HG03558 (cell line): ENCODE data around the gene SBF2.
"Not testable (repeated sequence)": the region's sequence is repeated elsewhere in the genome, so short reads cannot be mapped to it uniquely, and the experiment has no call there.

Source experiments
- ATAC-seq: cut with Tn5 transposase; IDR thresholded peaks from one replicate; pipeline ENCODE4 v1.9.1; 2021; ENCODE audit warnings: moderate number of reproducible peaks; ENCODE audit not compliant: unreplicated experiment; ENCODE audit errors: extremely low read depth

SBF2 gene

DNA sequence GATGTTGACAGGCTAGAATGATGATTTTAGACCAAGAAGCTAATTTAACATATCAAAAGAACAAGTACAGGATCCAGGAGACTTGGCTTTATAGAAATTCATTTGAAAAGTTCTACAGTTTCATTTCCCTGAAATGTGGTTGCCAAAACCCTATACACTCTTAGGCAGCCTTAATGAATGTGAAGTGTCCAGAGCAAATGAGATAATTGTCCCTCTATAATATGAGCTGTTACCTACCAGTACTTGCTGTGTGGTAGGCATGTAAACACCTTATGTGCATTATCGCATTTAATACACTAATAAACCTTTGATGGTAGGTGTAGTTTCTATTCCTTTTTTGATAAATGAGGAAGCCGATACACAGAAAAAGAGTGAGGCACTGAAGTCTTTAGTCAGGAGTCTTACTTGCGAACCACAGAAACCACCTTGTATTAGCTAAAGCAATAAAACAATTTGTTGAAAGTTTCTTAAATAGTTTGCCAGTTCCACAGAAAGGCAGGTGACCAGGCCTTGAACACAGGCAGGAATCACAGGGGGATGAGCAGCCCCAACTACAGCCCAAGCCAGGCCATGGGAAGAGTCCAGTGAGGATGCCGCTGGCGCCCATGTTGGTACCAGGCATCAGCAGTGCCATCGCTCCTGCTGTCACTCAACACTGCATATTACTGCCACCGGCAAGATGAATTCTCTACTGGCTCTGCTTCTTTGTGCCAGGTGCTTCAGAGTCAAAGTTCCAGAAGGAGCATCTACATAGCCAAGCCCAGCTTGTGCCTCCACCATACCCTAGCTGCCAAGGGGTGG lies 548.4 kb downstream of the SBF2 start:
- ATAC-seq, result no peak

DNA sequence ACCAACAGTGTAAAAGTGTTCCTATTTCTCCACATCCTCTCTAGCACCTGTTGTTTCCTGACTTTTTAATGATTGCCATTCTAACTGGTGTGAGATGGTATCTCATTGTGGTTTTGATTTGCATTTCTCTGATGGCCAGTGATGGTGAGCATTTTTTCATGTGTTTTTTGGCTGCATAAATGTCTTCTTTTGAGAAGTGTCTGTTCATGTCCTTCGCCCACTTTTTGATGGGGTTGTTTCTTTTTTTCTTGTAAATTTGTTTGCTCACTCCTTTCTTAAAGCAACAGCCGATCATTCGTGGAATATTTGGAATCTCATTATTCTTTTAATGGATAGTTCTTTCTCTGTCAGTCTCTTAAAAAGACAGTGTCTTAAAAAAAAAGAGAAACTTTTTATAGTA lies 550.5 kb downstream of the SBF2 start:
- not testable (repeated sequence) for ATAC-seq

DNA sequence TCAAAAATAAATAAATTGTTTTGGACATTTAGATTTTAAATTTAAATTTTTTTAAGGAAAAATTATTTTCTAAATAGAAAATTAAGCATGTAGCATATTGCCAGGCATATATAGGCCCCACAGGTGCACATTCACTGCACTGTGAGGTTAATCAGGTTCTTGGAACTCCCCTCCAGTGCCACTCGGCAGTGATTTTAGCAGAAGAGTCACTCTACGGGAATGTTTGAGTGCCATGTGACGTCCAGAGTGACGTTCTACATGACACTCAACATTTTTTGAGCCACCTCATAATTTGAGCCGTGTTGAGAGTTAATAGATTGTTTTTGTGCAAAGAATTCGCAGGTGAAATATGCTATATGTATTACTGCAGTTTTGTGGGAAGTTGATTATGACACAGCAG lies 552.8 kb downstream of the SBF2 start:
- ATAC-seq, result no peak

DNA sequence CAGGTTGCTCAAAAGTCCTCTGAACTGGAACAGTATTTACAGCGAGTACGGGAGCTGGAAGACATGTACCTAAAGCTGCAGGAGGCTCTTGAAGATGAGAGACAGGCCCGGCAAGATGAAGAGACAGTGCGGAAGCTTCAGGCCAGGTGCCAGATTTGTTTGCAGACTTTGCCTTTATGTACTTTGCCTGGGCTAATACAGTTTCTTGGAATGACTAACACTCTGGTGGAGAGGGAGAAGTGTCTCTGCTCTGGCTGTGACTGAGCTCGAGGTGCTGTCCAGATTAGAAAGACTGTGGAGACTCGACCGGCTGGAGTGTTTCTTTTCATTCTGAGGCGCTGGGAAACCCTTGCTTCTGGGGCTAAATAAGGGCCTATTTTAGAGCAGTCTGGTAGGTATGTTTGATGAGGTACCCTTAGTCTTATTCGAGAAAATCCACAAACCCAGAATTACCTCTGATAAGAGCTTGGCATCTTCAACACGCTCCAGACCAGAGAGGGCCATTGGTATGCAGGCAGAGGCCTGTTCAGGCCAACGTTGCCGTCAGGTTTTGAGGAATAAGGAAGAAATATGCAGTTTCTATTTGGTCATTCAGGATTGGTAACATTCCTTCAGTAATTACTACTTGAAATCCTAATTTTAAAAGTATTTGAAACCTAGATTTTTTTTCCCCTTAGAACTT lies 553.7 kb downstream of the SBF2 start:
- no peak for ATAC-seq

DNA sequence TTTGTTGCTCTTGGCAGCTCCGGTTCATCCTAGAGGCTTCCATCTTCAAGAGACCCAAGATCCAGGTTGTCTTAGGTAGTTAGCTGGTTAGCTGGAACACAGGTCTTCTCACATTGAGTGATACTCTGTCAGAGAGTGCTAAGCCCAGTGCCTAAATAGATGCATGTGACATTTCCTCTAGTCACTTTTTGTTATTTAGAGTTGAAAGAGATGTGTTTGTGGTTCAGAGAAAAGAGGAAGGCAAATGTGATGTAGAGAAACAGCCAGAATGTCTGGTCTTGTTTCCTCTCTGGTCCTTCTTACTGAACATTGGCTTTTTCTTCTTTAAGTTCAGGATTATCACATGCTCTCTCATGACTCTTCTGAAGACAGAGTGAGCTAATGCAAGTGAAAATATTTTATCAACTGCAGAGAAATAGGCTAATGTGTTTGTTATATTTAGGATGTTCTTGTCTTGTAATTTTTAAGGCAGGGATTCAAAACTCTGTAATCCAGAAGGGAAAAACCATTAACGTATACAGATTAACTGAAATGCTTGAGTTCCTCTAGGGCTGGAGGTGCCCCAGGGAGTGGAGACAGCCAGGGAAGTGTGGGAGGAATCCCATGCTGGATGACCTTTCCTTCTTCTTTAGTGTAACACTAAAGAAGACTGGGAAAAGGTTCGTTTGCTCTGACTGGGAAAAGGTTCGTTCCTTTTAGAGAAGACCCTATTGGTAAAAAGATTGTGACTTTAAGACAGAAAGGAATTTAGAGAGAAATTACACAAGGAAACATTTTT lies 554.7 kb downstream of the SBF2 start:
- ATAC-seq, result no peak

DNA sequence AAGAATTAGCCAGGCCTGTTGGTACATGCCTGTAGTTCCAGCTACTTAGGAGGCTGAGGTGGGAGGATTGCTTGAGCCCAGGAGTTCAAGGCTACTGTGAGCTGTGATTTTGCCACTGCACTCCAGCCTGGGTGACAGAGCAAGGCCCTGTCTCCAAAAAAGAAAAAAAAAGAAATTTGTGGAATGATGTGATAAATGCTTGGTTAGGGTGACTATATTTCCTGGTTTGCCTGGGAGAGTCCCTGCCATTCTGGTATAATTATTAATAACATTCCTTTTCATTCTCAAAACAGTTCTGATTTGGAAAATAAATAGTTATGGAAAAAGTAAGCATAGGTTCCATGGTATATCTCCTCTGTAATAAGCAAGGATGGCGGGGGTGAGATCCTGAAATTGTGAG lies 555.3 kb downstream of the SBF2 start:
- no peak for ATAC-seq

DNA sequence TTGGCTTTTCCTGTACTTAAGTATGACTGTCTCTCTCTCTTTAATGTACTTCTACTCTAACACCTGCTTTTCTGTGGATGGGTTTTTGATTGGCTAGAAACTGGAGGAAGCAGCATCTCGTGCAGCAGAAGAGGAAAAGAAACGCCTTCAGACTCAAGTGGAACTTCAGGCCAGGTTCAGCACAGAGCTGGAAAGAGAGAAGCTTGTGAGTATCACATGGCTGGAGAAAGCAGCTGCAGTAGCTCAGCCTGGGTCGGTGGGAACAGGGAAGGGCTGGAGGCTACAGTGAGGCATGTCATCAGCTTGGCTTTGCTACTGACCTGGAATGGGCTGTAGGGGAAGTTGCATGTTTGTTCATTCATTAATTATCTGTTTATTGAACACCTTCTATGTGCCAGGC lies 555.9 kb downstream of the SBF2 start:
- no peak for ATAC-seq

DNA sequence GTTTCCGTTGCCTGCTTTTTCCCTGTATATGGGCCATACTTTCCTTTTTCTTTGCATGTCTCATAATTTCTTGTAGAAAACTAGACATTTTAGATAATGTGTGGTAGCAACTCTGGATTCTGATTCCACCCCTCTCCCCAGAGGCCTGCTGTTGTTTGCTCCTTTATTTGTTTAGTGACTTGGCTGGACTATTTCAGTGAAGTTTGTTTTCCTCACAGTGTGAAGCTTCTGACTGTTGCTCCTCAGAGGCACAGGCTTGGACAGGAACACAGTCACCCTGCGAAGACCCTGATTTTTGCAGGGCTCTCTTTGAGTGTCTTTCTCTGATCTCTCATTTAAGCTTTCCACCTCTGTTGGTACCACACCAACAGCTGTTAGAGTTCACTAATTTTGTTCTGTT lies 557.7 kb downstream of the SBF2 start:
- no peak for ATAC-seq

DNA sequence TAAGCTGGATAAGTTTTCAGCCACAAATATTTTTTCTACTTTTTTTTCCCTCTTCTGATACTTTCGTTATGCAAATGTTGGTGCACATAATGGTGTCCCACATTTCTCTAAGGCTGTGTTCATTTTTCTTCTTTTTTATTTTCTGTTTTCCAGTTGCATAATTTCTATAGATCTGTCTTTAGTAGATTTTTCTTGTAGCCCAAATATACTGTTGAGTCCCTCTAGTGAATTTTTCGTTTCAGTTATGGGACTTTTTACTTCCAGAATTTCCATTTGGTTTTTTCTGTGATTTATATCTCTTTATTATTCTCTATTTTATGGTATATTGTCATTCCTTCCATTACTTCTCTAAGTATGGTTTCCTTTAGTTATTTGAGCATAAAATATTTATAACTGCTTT lies 558.1 kb downstream of the SBF2 start:
- no peak for ATAC-seq

DNA sequence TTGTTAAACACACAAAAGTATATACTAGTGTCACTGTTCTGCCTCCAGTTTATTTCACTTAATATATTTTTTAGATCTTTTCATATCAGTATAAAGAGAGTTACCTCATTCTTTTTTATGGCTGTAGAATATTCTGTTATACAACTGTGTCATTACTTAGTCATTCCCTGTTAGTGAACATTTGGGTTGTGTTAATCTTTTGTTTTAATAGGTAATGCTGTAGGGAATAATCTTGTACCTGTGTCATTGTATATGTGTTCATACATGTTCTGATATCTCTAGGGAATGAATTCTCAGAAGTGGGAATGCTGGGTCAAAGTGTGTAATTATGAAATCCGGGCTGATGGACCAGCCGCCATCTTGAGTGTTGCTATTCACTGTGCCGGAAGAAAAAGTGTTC lies 558.8 kb downstream of the SBF2 start:
- no peak for ATAC-seq

DNA sequence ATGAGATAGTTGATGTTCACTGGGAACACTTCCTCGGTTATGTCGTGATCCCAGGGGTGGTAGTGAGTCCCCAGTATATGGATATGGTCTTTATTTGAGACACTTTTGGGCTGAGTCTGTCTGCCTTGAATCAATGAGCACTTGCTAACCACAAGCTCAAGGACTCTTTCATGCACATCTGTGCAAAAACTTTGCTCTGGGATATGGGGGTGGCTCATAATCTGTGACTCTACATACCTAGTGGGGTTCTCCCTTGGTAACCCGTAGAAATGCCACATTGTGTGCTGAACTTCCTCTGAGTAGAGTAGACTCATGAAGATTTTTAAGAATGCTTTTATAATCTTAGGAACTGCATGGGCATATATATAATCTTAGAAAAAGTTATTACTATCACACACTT lies 560.8 kb downstream of the SBF2 start:
- ATAC-seq, result no peak

DNA sequence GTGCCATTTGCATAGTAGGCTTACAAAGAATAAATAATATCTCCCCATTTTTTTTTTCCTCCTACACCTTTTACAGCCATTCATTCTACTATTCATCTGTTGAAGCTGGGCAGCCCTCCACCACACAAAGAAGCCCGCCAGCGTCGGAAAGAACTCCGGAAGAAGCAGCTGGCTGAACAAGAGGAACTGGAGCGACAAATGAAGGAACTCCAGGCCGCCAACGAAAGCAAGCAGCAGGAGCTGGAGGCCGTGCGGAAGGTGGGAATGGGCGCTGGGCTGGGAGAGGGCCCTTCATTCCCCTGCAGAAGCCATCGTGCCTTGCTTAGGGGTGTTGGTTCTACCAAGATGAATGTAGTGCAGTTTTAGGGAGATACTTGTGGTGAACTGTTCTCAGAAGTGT lies 561.6 kb downstream of the SBF2 start:
- no peak for ATAC-seq

DNA sequence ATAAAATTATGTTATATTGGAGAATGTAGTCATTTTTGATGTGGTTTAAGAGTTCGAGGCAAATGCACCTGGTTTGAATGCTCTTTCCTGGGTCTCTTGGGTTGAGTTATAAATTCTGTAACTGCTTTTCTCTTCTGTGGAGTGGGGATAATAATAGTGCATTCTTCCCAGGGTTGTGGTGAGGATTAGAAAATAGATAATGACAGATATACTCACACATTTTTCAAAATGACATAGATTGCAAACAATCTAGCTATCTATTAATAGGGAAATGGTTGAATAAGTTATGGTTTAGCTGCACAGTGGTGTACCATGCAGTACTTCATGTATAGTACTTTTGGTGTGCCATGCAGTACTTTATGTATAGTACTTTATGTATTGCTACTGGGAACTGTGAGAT lies 562.8 kb downstream of the SBF2 start:
- ATAC-seq, result no peak
